AG04450 (cell line): ENCODE data around the gene ANKLE2. TPM values are rescaled to one million over a fixed set of nuclear protein-coding genes. Genes with fewer than 3 reads are reported as not detected.
"Not testable (repeated sequence)": the region's sequence is repeated elsewhere in the genome, so short reads cannot be mapped to it uniquely, and the experiment has no call there.

Source experiments
- CTCF ChIA-PET: fragments of 300-600, 350-600 bp; formaldehyde crosslinking; extraction: SDS; loops from one replicate; lab custom pipeline; 2022; ENCODE audit warnings: antibody characterized with exemption, inconsistent platforms; lab: Charles Lee
- POLR2A ChIA-PET: fragments of 350-600 bp; formaldehyde crosslinking; extraction: SDS; loops from one replicate; lab custom pipeline; 2021; ENCODE audit warnings: antibody characterized with exemption, inconsistent platforms; lab: Yijun Ruan, JAX
- DNase-seq: peaks from one replicate; pipeline ENCODE4 v3.0.0-alpha.2; 2011; ENCODE audit warnings: low read depth, low spot score
- H3K27ac ChIP-seq: one replicate; pipeline ENCODE4 v1.5.1; 2012; ENCODE audit warnings: low read depth, low read length, control low read depth
- H3K27me3 ChIP-seq: one replicate; pipeline ENCODE4 v1.6.0; 2012; ENCODE audit warnings: low read length; ENCODE audit not compliant: control insufficient read depth, insufficient read depth
- H3K4me3 ChIP-seq: 2 replicates; pipeline ENCODE4 v1.5.1; 2011; ENCODE audit warnings: mild to moderate bottlenecking, low read depth, low read length, control low read depth
- H3K9me3 ChIP-seq: 2 replicates; pipeline ENCODE4 v1.5.1; 2012; ENCODE audit warnings: low read length; ENCODE audit not compliant: control insufficient read depth, insufficient read depth
- CTCF ChIP-seq: IDR thresholded peaks from 2 replicates; pipeline ENCODE4 v1.5.1; 2011; ENCODE audit warnings: low read depth, low read length, control low read depth, inconsistent platforms
- polyA minus RNA-seq: library from RNA; depleted of rRNA, polyadenylated mRNA; stranded (reverse); fragments of >200 nt; gene quantifications from 2 replicates; pipeline ENCODE4 v1.2.3, GENCODE V29; 2011; rRNA and poly(A)+ RNA removed
- polyA plus RNA-seq: library from polyadenylated mRNA; depleted of rRNA; stranded (reverse); fragments of >200 nt; gene quantifications from 2 replicates; pipeline ENCODE4 v1.2.3, GENCODE V29; 2011; rRNA removed

Gene ANKLE2
- polyA plus RNA-seq, result 55.7 and 65.6 TPM in 2 replicates
- polyA minus RNA-seq, result 198 and 272 TPM in 2 replicates

GRCh38 chr12:132761032-132761920 lies at the start of gene ANKLE2:
Gene ANKLE2 (minus strand): TSS chr12:132761832. CDS start chr12:132761798, 34 bp downstream.
- peak within 1 kb of the TSS; percentile 93 for H3K27ac ChIP-seq
- POLR2A ChIA-PET, result no interaction called here
- peak within 1 kb of the TSS; percentile 88 for H3K4me3 ChIP-seq
- TF ChIP-seq CTCF, result no peak
- DNase-seq, result no peak
- no peaks in the 10 kb centered on the region for H3K27me3 ChIP-seq
- CTCF ChIA-PET, result no interaction called here
- peaks cover 3% of the 10 kb centered on the region; the same call in 1 of the 2 replicates for H3K9me3 ChIP-seq

DNA sequence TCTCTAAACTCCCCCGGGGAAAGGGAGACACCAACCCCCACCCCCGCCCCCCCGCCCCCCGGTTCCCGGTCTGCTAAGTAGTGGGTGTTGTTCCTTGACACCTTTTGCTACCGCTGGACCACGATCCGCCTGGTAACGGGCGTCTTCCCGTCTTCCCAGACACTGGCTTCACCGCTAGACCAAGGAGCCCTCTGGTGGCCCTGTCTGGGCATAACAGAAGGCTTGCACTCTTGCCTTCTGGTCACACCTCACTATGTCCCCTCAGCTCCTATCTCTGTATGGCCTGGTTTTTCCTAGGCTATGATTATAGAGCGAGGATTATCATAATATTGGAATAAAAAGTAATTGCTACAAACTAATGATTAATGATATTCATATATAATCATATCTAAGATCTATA lies 47.8 kb upstream of the ANKLE2 start:
- H3K9me3 ChIP-seq, CTCF ChIA-PET, H3K4me3 ChIP-seq, H3K27ac ChIP-seq, DNase-seq, H3K27me3 ChIP-seq, POLR2A ChIA-PET: not testable (repeated sequence)
- peak; percentile 37 for TF ChIP-seq CTCF

- POLR2A ChIA-PET, result no interaction called here
- DNase-seq, result no peak
These were observed 45.9 kb upstream of the ANKLE2 start for GRCh38 chr12:132807295-132808092.

DNA sequence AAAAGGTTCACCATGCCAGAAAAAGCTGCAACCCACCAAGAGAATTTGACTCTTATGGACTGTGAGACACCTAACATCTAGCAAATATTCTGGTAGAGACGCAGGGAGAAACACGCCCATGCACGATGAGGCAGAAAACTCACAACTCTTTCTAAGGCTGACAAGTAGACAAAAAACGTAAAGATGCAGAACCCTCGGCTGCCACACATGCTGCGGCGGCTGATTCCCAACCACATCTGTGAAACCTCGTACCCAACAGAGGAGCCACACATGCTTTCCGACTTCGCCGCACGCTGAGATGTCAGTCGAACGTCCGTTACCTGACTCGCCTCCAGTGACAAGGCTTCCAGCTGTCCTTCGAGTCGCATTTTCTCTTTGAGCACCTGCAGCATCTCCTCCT lies 45.2 kb upstream of the ANKLE2 start:
- TF ChIP-seq CTCF, result no peak
- H3K4me3 ChIP-seq, result no peak overlapping the region
- no peak for DNase-seq

More at GRCh38 chr12:132807295-132808092, 45.9 kb upstream of the ANKLE2 start:
- TF ChIP-seq CTCF, result no peak
- Histone ChIP-seq H3K9me3 (no peaks in the 10 kb centered on the region; the same call in 1 of the 2 replicates), H3K4me3 (no peak overlapping the region), H3K27me3 (no peaks in the 10 kb centered on the region), H3K27ac (no peak overlapping the region)
- CTCF ChIA-PET, result interaction anchor here (1.2 kb wide), 1 partner anchor 39 kb away, joined by 4 read pairs; no protein-coding TSS in a partner anchor

More for the DNA sequence above, 45.2 kb upstream of the ANKLE2 start:
- ChIA-PET CTCF (interaction anchor here (1.2 kb wide), 1 partner anchor 38 kb away, joined by 4 read pairs; no protein-coding TSS in a partner anchor), POLR2A (no interaction called here)
- Histone ChIP-seq H3K27me3 (no peaks in the 10 kb centered on the region), H3K27ac (no peak overlapping the region), H3K9me3 (no peaks in the 10 kb centered on the region; the same call in 1 of the 2 replicates)
